GM21717 (cell line): ENCODE results near the gene FOXK2.

Experiments used
- ATAC-seq: cut with Tn5 transposase; IDR thresholded peaks from one replicate; pipeline ENCODE4 v1.9.1; 2021; ENCODE audit warnings: mild to moderate bottlenecking, moderate library complexity; ENCODE audit not compliant: unreplicated experiment

Gene FOXK2

DNA sequence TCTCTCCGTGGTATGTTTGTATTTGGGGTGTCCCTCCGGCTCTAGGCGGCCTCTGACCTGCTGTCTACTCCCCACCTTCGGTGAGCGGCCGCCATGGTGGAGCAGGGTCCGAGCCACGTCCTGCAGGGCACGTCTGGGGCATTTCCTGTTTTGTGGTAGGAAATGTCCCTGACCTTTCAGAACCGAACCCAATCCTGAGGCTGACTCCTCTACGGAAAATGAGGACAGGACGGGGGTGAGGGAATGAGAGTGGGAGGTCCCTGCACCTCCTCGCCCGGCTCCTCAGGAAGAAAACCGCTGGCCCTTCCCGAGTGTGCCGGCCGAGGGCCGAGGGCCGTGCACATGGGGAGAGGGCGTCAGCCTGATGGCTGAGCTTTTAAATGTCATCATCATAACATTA, 83.0 kb downstream of the FOXK2 start:
- no peak for ATAC-seq

DNA sequence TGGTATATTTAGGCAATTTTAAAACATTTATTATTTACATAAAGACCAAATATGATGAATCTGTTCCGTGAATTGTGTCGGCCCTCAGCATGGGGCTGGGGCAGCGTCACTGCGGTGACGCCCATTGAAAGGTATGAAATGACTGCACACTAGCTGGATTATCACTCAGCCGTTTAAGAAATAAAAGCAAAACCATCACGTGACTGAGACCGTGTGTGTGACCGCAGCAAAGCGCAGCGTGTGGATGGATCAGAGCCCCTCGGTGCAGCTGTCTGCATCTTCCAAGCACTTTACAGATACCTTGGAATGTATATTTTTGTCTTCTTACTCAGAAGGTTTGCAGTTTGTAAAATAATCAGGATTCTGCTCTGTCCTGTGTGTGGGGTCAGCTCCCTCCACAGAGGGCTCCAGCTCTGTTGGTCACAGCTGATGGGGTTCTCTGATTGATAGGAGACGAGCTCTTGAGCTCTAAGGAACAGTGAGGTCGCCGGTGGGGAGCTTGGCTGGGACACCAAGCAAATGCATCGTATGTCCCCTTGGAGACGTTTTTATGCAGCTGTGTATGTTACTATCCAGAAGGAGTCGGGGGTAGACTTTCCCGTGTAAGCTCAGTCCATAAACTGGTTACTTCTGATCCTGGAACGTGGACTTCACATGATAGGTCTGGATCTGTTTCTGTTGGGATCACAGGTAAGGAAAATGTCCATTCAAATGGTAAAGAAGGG, 83.6 kb downstream of the FOXK2 start:
- ATAC-seq, result no peak

DNA sequence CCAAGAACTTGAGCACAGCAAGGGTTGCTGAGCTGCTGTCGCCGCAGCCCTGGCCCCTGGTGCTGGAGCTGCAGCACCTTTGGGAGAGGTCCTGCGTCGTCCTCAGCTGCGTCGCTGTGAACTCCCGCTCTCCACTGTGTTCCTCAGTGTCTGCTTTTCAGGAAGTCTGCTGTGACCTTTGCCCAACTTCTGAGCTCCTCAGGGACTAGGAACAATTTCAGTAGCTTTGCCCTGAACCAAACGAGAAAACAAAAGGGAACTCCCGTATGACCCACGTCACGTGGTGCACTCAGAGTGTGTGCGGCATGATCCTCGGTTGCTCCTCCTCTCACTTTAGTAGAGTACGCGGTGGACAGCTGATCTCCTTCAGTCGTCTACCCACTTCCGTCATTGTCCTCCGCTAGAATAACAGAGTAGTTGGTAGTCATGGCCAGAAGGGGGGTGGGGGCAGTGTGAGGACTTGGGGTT, 84.5 kb downstream of the FOXK2 start:
- ATAC-seq, result no peak

DNA sequence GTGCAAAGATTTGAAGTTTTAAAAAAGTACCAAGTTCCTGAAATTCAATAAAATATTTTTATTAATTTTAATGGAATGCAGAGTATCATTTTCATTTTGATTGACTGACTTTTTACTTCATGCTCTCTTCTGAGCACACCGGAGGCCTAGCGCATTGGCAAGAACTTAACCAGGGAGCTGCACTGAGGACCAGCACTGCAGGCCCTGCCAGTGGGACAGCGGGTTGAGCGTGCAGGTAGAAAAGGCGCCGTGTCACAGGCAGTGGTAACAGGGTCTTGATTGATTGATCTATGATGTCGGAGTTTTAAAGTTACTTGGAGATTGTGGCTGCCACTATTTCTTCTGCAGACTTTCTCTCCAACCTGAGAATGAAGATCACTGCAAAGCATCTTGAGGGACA, 85.0 kb downstream of the FOXK2 start:
- ATAC-seq, result no peak

DNA sequence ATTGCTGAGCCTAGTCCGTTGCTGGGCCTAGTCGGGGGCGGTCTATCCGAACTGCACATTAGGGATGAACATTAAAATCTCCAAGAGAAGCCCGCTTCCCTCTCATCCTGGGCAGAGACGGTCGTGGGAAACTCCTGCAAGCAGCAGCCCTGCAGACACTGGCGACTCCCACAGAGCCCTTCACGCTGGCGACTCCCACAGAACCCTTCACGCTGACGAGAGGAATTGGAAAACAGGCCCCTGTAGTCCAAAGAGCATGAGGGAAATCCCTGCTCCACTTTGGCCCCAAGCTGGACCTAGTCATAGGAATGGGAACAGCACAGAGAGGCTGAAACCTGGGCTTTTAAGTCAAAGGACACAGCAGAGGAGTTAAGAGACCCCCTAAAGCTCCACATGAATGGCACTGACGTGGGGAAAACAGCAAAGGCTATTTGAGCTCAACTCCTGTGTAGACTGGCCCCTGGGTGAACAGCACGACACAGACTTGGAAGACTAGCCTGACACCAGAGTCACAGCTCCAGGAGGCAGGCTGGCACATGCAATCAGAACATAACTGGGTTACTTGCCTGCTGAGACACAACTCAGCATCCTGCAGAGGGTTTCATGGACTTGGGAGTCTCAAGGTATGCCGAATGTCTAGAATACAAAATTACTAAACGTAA, 86.5 kb downstream of the FOXK2 start:
- ATAC-seq, result no peak

DNA sequence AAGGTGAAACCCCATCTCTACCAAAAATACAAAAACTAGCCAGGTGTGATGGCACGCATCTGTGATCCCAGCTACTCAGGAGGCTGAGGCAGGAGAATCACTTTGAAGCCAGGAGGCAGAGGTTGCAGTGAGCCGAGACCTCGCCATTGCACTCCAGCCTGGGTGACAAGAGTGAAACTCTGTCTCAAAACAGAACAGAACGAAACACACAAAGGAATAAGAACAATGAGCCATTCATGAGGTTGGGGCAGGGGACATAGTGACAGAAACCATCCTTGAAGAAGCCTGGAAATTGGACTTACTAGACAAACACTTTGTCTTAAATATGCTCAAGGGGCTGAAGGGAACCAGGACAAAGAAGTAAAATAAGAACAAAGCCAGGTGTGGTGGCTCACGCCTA, 89.3 kb downstream of the FOXK2 start:
- ATAC-seq, result no peak

DNA sequence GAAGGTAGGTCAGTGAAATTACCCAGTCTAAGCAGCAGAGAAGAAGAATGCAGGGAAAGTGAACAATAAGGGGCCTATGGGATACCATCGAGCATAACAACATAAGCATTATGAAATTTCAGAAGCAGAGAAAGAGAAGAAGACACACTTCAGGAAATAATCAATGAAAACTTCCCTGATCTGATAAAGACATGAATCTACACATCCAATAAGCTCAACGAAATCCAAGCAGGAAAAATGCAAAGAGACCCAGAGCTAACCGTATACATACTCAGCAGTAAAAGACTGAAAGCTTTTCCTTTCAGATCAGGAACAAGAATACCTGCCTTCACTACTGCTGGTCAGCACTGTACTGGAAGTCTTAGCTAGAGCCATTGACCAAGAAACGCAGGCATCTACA, 90.1 kb downstream of the FOXK2 start:
- ATAC-seq, result no peak

DNA sequence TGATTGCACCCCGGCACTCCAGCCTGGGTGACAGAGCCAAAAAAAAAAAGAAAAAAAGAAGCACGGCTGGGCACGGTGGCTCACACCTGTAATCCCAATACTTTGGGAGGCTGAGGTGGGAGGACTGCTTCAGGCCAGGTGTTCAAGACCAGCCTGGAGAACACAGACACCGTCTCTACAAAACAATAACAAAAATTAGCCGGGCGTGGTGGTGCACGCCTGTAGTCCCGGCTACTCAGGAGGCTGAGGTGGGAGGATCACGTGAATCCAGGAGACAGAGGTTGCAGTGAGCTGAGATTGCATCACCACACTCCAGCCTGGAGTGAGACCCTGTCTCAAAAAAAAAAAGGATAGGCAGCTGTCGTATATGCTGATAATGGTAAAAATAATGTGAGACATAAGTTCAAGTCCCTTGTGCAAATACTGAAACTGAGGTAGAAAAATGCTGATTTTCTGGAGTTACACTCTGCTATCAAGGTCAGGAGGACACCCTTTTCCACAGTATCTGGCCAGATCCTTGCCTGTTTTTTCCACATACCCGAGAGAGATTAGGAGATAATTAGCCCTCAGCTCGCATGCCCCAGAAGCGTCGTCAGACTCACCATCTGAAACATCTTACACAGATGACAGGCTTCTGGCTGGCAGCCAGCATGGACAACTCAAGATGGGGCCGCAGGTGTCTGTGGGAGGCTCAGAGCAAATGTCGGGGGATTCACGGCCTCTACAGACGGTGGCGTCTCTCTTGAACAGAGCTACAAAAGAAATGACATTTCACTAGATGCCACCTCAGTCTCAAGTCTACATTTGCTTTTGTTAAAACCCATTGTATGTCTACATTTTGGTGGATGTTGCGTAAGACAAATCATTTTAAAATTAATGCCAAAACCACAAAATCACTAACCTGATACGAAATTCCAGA, 91.9 kb downstream of the FOXK2 start:
- ATAC-seq, result no peak

DNA sequence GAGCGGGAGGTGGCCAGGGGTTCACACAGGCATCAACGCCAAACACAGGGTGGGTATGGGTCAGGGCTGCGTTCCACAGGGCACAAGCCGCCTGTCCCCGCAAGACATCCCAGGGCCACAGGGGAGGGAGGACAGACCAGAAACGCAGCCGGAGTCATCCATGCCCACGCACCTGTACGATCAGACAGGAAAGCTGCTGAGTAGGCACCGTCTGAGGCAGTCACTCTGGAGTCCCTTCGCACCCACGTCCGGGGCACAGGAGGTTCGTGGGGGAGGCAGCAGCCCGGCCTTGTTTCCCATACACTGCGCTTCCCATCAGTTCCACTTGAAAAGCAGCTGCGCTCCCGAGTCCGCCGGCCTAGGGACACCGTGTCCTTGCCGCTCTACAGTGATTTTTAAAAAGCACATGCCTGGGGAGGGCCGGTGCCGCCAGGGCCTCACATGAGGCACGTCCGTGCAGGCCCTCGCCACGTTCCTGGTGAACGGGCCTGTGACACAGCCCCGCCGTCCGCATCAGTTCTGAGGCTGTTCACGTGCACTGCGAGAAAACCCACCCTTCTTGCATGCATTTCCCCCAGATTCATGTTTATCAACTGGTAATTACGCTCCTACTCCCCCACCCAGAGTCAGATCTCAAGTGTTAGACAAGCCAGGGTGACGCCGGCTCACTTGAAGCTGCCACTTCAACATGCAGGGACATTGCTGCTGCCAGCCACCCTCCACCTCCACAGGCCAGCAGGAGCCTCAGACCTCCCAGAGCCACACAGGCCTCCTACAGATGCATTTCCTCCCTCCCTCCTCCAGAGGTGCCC, 94.0 kb downstream of the FOXK2 start:
- no peak for ATAC-seq

DNA sequence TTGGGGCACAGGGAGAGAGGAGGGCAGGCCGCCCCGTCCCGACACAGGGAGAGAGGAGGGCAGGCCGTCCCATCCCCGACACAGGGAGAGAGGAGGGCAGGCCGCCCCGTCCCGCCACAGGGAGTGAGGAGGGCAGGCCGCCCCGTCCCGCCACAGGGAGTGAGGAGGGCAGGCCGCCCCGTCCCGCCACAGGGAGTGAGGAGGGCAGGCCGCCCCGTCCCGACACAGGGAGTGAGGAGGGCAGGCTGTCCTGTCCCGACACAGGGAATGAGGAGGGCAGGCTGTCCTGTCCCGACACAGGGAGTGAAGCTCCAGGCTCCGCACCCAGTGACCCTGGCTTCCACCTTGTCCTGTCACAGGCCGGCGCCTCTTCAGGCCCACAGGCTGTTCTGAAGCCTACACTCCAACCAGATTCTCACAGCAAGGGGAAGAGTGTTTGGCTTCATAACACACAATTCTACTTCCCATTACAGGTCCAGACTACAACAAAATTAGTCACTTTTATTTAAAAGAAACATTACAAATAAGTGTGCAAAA, 94.6 kb downstream of the FOXK2 start:
- ATAC-seq, result no peak

DNA sequence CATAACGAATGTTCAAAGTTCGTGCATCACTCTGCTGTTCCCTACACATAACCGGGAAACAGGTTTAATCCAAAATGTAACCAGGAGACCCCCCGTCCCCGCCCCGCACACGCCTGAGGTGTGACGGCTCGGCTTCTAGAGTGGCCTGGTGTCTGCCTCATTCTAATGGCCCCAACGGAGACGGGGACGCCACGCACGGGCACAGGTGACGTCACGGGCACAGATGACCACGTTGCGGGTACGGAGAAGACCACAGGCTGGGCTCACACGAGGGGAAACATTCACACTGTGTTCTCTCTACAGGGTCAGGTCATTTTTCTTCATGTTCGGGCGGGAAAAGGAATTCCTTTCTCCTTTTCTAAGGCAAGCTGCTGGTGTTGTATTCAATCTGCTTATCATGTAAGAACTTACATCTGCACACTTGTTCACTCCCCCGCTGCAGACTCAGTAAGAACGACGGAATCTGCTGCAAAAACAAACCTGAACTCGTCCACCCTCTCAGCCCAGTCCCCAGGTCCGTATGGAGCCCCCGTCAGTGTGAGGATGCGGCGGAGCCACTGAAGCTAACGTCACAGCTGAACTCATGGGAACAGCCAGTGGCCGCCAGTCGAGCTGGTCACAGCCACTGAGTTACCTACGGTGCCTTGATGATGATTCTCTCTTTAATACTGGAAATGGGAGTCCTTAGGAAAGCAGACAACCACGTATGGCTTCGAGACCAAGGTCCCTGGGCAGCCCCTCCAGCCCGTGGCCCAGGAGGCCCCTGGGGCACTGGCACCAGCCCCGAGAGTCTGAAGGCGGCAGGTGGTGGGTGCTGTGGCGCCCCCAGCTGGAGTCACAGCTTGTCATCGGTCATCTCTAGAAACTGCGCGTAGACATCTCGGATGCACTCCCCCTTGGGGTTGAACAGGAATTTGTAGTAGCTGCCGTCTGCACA, 95.8 kb downstream of the FOXK2 start:
- ATAC-seq, result no peak

DNA sequence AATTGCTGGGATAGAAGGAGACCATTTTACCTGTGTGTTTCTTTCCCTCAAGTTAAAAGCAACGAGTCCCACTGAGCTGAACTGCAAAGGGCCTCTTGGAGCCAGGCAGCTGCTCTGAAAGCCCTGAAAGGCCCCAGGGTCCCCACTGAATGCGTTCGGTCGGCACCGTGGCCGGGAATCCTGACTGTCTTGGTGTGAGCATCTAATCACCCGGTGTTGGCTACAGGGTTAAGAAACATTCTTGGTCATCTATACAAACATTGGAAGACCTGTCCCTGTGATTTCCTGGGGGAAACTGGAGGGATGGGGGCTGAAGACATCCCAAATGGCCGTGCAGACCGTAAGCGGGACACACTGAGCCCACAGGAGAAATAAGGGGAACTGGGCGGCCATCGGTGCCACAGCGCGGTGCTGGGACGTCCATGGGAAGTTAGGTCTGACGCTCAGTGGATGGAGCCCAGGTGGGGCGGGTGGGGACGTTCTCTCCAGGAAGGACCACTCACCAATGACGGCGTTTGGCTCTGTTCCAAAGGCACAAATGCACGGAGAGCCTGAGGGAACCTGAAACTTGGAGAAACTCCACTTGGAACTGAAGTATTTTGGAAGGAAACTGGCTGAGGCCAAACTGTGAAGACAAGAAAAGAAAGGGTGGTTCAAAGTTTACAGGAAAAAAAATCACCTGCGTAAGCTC, 96.6 kb downstream of the FOXK2 start:
- no peak for ATAC-seq

DNA sequence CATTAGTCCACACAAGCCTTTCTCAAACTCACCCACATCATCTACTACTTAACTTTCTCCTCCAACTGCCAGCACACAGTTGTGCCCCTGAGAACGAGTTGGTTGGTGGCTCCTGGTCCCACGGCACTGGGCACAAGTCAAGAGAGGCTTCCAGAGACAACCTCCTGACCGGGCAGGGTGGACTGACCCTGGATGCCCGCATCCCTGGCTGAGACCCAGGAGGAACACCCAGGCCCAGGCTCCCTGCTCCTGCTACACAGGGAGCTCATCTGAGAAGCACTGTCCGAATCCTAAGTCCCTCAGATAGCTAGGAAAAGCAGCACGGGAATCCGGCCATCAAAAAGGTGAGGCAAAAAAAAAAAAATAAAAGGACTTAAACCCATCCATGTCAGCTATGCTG, 99.7 kb downstream of the FOXK2 start:
- no peak for ATAC-seq

DNA sequence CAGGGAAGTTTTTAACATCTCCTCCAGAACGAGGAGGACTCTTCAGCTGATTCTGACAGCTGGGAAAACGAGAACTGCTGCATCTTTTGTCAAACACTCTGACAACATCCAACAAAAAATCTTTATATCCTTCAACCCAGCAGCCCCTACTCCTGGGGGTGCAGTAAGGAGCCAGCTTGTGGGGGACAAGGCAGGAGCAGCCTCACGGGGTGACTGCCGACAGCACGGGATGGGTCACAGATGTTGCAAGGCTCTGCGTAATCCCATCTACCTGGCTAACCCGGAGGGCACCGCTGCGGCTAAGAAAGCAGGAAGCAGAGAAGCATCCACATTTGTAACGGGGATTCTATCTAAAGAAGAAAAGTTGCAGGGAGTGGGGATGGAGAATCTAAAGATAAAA, 100.1 kb downstream of the FOXK2 start:
- ATAC-seq, result no peak

DNA sequence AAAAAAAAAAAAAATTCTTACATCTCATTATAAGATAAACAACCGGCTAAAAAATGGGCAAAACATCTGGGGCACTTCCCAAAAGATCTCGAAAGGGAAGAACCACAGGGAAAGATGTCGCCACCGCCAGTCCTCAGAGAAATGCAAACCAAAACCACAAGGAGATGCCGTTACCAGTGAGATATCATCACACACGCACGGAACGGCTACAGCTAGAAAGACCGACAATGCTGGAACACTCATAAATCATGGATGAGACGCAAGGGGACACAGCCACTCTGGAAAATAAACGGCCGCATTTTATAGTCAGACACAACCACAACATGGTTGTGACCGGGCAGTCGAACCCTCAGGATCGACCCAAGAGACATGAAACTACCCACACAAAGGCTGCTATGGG, 104.2 kb downstream of the FOXK2 start:
- ATAC-seq, result no peak

DNA sequence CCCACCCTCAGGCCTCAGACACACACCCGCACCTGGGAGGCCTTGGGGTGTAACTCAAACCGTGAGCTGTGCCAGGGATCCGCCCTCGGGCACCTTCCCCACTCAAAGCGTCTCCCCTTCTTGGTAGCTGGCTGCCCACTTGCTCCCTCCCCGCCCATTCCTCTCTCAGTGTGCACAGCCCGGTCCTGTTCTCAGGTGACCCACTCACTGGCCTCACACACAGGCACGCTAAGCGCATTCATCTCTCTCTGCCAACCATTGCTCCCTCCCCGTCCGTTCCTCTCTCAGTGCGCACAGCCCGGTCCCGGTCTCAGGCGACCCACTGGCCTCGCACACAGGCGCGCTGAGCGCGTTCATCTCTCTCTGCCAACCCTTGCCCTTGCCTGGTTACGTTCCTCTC, 107.9 kb downstream of the FOXK2 start:
- no peak for ATAC-seq

DNA sequence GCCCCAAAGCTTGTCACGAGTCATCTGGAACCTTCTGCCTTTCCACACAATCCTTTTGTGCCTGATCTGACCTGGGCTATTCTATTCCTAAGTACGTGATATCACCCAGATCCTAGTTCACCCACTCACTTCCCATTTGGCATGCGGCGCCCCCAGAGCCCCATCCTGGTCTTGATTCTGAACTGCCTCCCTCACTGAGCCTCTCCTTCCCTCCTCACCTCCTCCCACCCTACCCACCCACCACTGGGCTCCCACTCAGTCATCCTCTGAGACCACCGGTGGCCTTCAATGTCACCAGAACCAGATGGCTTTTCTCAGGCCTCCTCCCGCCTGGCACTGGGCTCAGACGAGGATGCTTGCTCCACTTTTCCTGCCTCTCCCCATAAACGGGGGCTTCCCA, 110.2 kb downstream of the FOXK2 start:
- no peak for ATAC-seq

DNA sequence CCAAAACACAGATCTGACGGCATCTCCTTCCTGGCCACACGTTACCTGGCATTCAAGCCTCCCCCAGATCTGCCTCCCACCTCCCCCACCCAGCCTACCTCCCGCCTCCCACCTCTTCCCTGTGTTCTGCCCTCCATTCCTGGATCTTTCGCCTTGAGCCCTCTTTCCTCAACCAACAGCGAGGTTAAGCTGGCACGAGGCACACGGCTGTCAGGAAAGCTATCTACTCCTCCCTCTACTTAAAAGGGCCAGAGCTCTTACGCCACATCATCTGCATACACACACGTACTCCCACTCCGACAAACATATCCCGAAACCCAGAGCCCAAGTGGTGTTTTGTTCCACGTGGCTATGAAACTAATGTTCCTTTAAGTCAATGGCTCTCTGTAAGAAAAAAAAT, 110.7 kb downstream of the FOXK2 start:
- no peak for ATAC-seq

DNA sequence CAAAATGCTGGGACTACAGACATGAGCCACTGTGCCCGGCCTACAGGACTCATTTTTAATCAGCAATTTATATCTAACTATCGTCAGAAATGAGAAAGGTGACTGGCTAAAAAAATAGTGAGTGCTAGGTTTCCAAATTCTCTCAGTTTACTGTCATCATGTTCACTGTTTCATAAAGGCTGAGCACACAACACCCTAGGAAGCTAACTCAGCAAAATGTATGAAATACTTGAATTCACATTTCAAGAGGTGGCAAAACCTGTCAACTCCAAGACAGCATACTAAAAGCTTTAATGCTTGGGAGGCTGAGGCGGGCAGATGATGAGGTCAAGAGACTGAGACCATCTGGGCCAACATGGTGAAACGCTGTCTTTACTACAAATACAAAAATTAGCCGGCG, 112.0 kb downstream of the FOXK2 start:
- no peak for ATAC-seq
